Right ventricle myocardium inferior (tissue), 1 donor: ENCODE results near the gene SH3BGRL3. TPM values are rescaled to one million over a fixed set of nuclear protein-coding genes. Genes with fewer than 3 reads are reported as not detected.
"Not testable (repeated sequence)": the region's sequence is repeated elsewhere in the genome, so short reads cannot be mapped to it uniquely, and the experiment has no call there.

Experiments used
- ATAC-seq: fragments of 200-7000 bp; cut with Tn5 transposase; one replicate; pipeline ENCODE4 v1.9.1; 2020; ENCODE audit warnings: mild to moderate bottlenecking, moderate library complexity
- DNase-seq: peaks from one replicate; pipeline ENCODE4 v3.0.0; 2021; ENCODE audit errors: missing footprints
- intact Hi-C: fragments of 100-400 bp; cut with DNase I; formaldehyde crosslinking; loops from one replicate; pipeline ENCODE4 v1.11.0; 2022
- long read RNA-seq: library from polyadenylated mRNA; unstranded; transcript quantifications from one replicate; pipeline ENCODE4 v2.0.0, GENCODE V29; 2021
- total RNA-seq: library from RNA; stranded (reverse); fragmentation: NEBNext Ultra II Directional; extraction: Animal tissue kit (Norgen Biotek cat#: 25700); gene quantifications from one replicate; pipeline ENCODE4 v1.2.1, GENCODE V29; 2021
- donor health status: DM: no; HTN: yes; CAD: no; lungs with severe emphysema.

SH3BGRL3 gene
- total RNA-seq: 50.5 TPM
- long read RNA-seq, transcript SH3BGRL3-201 (3 exons, 1,661 nt): major isoform, 52 of 59 reads
- long read RNA-seq, partial matches to known transcripts: 1 of 59 reads
- long read RNA-seq, other reads (novel, unspliced or antisense): 5 of 59 reads

DNA sequence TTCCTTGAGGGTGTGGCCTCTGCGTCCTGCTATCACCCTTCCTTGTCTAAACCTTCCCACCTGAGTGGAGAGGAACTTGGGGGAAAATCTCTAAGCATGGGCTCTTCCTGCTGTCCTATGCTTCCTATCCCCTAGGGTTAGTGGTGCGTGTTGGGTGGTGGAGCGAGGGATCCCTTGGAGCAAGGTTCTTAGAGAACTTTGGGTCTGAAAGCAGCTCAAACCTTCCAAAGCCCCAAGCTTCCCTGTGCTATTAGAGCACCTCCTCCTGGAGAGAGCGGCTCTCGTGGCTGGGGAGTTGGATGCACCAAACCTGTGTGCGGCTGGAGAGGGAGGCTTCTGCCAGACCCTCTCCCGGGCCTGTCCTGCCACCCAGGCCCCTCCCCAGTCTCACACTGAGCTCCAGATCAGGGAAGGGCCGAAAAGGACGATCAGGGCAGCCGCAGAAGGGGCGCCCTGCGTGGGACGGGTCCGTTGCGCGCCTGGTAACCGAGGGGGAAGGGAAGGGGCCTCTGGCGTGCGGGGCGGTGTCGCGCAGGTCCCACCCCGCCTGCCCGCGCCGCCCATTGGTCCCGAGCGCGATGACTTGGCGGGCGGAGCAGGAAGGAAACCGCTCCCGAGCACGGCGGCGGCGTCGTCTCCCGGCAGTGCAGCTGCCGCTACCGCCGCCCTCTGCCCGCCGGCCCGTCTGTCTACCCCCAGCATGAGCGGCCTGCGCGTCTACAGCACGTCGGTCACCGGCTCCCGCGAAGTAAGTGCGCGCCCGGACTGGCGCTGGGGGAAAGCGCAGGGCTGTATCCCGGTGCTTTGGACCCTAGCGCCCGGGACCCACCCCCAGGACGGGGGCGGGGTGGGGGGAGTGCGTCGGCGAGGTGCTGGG lies at the start of gene SH3BGRL3:
SH3BGRL3 (plus strand) TSS at position 631 of the 877 bp plus-strand sequence; CDS start at position 701, 70 bp downstream.
- ATAC-seq (peak; percentile 77), DNase-seq (peak; percentile 96)
- intact Hi-C loops: loop anchor here (5.0 kb wide), 2 partner anchors 47 to 83 kb away; partner anchors contain the start of gene CEP85

DNA sequence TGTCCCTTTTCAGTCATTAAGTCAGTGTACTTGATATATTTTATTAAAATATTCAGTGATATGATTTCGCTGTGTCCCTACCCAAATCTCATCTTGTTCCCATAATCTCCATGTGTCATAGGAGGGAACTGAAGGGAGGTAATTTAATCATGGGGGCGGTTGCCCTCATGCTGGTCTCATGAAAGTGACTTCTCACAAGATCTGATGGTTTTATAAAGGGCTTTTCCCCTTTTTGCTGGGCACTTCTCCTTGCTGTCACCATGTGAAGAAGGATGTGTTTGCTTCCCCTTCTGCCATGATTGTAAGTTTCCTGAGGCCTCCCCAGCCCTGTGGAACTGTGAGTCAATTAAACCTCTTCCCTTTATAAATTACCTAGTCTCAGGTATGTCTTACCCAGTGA lies 49.2 kb upstream of the SH3BGRL3 start:
- ATAC-seq, DNase-seq: not testable (repeated sequence)
- intact Hi-C loops: loop anchor here (5.0 kb wide), 2 partner anchors 47 to 193 kb away; no protein-coding TSS in a partner anchor

DNA sequence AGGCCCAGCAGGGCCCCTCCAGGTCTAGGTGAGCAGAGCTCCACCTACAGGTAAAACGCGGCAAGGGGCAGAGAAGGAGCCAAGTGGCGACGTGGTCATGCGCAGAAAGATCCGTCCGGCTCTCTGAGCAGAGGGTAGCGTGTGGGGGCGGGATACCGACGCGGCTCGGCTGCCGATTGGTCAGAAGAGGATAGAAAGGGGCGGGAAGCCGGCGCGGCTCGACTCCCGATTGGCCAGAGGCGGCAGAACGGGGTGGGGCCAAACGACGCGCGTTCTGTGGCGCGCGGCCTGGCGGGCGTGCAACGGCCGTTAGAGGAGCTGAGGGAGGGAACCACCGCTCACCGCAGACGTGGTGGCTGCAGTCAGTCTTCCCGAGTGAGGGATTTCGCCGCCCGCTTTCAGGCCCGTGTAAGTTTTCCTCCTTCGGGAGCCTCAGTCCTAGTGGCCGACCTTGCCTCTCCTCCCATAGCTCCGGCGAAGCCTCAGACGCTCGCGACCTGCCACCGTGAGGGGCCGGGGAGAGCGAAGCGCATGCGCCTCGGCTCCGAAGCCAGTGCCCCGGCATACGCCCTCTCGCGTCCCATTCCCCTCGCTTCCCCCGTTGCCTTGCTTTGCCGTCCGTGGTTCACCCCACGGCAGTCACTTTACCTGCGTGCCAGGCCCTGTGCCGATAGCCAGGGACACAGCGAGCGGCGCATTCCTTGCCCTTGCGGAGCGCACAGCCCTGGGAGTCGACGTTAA lies 45.8 kb upstream of the SH3BGRL3 start, which contains the start of gene CEP85:
CEP85 (plus strand) TSS at position 298 of the 741 bp plus-strand sequence. CDS start 5,584 bp downstream, outside the sequence.
- intact Hi-C loops: loop anchor here (1.0 to 5.0 kb wide), 6 partner anchors 21 to 197 kb away; partner anchors contain the start of genes C1orf232, PDIK1L and ZNF593
- ATAC-seq: peak; percentile 100
- peak; percentile 99 for DNase-seq

DNA sequence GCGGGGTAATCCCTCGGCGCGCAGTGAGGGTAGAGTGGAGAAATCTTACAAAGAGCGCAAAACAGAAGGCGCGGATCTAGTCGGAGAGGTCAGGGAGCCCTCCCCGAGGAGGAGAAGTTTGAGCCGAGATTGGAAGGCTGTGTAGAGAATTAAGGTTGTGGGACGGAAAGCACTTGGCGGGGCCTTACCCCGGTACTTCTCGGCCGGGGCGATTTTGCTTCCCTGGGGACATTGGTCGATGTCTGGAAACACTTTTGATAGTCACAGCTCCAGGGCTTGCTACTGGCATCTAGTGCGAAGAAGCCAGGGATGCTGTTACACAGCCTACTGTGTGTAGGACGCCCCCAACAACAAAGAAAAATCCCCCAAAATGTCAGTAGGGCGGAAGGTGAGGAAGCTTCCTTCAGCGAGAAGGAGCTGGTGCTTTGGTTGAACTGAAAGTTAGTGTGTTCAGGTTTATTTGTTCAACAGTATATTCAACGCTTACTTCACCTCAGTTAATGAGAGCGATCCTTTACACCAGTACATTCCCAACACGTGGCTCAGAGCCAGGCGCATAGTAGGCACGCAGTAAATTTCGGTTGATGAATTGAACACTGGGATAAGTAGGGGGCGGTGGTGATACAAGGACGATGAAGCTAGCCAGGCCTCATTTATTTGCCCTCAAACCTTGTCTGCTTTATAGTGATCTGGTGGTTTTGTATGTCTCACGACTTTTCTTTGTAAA lies 45.1 kb upstream of the SH3BGRL3 start:
- intact Hi-C loops: loop anchor here (1.0 to 5.0 kb wide), 6 partner anchors 20 to 198 kb away; partner anchors contain the start of genes C1orf232, PDIK1L and ZNF593
- ATAC-seq (no peak), DNase-seq (no peak)

DNA sequence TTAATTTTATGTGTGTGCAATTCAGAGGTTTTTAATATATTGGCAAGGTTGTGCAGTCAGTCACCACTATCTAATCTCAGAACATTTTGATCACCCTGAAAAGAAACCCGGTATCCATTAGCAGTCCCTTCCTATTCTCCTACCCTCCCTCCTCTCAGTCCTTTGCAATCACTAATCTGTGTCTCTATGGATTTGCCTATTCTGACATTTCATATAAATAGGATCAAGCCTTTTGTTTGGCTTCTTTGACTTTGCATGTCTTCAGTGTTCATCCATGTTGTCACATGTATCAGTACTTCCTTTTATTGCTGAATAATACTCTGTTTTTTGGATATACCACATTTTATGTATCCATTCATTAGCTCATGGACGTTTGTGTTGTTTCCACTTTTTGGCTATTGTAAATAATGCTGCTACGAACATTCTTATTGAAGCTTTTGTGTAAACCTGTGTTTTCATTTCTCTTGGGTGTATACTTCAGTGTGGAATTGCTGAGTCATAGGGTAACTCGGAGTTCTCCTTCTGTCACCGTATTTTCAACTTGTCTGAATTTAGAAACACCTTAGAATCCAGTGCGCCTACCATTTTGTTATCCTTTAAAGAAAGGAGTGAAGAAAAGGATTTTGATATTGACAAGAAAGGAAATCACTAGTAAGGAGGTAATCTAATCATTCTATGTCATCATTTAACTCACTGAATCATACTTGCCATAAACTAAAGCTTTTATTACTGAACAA lies 42.5 kb upstream of the SH3BGRL3 start:
- intact Hi-C loops: no loop called here
- DNase-seq (no peak), ATAC-seq (no peak)

DNA sequence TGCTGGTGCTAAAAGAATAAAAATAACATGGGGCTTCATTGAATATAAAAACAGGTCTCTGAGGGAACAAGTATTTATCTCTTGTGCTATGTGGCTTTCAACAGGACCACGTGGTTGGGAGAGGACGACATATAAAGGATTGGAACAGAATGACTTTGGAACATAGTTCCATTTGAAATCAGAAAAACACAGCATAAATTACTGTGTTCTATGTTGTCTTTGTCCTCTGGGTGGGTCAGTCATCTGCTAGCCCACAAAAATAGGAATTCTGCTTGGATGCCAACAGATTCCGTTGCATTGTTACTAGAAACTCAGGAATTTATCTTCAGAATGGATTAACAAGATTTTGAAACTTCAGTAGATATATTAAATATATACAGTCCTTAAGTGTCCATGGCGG lies 40.0 kb upstream of the SH3BGRL3 start:
- ATAC-seq: no peak
- intact Hi-C loops: no loop called here

DNA sequence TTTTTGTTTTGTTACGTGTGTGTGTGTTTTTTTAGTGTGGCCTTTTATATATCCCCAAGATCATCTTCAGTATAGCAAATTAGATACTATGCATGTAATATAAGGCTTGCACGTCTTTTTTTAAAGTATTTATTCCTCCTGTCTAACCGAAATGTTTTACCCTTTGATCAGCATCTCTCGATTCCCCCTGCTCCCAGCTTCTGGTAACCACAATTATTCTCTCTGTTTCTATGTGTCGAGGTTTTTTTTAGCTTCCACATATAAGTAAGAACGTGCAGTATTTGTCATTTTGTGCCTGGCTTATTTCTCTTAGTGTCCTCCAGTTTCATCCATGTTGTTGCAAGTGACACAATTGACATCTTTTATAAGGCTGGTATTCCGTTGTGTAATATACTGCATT lies 27.2 kb upstream of the SH3BGRL3 start:
- intact Hi-C loops: no loop called here
- DNase-seq: no peak
- no peak for ATAC-seq

More for the DNA sequence above, 40.0 kb upstream of the SH3BGRL3 start:
- DNase-seq: no peak

DNA sequence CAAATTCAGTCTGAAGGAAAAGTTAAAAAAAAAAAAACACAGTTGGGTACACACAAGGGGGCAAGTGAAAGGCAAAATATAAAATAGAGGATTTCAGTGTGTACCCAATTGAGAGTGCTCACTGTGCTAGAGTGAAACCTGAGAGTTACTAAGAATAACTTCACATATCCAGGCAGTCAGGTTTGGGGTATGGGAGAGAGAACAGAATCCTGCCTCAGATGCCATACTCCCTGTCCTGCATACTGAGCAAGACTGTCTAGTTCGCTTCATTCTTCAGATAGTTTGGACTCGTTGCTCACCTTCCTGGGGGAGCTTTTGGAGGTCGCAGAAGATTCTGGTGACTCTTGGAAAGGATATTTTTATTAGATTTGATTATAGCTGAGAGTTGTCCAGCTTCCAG lies 25.5 kb upstream of the SH3BGRL3 start:
- intact Hi-C loops: loop anchor here (2.0 kb wide), 1 partner anchor 20 kb away; the partner anchor contains the start of gene CEP85
- DNase-seq: no peak
- peak; percentile 85 for ATAC-seq

DNA sequence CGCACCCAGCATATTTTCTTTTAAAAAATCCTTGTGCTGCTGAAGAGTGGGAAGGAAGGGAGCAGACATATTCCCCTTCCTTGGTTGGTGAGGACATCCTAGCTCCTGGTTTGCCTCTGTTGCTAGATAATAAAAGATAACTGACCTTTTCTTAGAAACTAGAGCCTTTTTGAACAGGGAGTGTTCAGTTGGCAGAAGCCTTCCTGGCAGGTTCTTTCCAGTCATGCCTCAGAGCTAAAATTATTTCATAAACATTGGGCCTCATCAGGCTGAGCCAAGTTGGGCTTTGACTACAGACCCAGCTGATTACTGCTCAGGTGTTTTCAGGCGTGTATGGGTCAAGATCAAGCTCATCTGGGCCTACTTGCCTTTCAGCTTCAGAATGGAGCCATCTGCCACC lies 22.7 kb upstream of the SH3BGRL3 start:
- no peak for DNase-seq
- peak; percentile 66 for ATAC-seq
- intact Hi-C loops: no loop called here

DNA sequence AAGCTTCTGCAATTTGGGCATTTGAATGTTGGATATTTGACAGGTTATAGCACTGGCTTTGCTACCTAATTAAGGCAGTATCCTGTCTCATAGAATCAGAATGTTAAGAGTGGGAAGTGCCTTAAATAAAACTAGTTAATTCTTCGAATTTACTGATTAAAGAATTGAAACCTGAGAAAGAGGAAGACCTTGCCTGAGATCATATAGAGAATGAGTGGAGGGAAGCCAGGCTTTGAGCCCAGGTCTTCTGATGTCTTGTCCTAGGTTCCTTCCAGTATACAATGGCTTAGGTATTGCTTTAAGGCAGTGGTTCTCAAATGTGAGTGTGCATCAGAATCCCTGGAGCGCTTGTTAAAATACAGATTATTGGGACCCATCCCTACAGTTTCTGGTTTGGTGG lies 20.9 kb upstream of the SH3BGRL3 start:
- no peak for DNase-seq
- ATAC-seq: no peak
- intact Hi-C loops: no loop called here

DNA sequence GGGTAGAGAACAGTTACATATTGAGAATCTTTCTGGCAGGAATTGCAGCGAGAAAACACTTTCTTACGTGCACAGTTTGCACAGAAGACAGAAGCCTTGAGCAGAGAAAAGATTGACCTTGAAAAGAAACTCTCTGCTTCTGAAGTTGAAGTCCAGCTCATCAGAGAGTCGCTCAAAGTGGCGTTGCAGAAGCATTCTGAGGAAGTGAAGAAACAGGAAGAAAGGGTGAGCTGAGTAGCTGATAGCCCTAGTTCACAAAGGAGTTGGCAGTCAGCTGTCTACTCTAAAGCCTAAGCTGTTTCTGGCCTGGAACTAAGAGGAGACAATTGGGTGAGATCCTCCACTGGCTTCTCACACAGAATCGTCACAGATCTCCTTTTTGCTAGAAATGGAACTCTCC lies 20.3 kb upstream of the SH3BGRL3 start:
- DNase-seq (no peak), ATAC-seq (no peak)
- intact Hi-C loops: no loop called here

DNA sequence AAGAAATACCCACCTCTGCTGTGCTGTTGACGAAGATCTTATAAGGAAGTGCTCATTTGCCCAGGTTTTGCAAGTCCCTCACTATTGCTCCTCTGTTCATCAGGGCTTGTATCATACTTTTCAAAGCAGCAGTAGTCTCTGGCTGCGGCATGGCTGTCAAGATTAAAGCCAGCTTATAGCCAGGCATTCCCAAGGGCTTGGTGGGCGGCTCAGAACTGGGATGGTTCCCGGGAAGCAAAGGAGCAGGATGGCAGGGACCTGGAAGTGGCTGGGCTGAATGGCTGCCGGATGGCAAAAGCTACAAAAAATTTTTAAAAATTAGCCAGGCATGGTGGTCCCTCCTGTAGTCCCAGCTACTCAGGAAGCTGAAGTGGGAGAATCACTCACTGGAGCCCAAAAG lies 16.7 kb upstream of the SH3BGRL3 start:
- ATAC-seq (no peak), DNase-seq (no peak)
- intact Hi-C loops: no loop called here

DNA sequence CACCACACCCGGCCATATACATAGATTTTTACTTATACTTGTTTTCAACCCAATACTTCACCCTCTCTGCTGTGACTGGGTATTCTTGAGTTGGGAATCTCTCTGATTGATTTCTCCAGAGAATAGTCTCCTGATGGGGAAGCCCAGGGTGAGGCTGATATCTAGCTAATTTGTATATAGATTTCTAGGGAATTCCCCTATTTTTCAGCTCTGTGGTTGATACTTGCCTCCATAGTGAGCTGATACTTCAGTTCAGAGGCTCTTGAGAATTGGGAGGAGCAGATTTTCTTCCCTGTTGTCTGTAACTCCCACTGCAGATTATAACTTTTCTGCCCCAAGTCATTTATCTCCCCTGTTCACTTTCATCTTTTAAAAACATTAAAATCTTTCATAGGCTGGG lies 14.5 kb upstream of the SH3BGRL3 start:
- DNase-seq (no peak), ATAC-seq (no peak)
- intact Hi-C loops: no loop called here

DNA sequence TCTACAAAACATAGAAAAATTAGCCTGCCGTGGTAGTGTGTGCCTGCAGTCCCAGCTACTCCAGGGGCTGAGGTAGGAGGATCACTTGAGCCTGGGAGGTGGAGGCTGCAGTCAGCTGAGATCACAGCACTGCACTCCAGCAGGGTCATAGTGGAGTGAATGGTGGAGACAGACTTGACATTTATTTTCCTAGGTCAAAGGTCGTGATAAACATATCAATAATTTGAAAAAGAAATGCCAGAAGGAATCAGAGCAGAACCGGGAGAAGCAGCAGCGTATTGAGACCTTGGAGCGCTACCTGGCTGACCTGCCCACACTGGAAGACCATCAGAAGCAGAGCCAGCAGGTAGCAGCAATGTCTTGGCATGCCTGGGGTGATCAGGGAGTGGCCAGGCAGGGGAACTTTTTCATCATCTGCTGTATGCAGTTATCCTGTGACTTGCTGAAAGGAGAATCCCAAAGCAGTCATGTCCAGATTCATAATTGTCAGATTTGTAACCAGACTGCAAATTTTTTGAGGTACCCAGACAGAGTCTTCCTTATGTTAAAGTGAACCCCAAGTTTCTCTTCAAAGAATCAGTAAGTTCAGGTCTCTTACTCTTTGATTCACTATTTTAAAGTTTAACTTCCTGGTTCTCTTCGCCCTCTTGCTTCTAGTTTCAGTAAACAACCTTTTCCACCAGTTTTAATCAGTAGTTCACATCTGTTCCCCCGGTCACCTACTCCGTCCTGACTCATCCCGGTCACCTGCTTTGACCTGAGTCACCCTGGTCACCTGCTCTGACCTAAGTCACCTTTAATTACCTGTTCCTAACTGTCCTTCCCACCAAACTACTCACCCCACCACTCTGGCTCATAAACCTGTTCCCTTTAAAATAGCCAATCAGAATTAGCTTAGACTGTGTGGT lies 11.3 kb upstream of the SH3BGRL3 start:
- ATAC-seq (no peak), DNase-seq (no peak)
- intact Hi-C loops: no loop called here

DNA sequence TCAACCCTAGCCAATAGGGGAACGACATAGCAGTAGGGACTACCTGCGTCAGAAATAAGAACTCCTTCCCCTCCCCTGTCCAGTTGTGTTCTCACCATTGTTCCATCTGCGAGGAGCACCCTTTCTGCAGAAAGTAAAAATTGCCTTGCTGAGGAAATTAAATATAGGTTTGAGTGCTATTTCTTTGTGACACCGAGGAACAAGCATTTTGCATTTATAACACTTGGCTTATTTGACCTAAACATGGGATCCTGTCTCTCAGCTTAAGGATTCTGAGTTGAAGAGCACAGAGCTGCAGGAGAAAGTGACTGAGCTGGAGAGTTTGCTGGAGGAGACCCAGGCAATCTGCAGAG lies 10.7 kb upstream of the SH3BGRL3 start:
- ATAC-seq (no peak), DNase-seq (no peak)
- intact Hi-C loops: no loop called here

DNA sequence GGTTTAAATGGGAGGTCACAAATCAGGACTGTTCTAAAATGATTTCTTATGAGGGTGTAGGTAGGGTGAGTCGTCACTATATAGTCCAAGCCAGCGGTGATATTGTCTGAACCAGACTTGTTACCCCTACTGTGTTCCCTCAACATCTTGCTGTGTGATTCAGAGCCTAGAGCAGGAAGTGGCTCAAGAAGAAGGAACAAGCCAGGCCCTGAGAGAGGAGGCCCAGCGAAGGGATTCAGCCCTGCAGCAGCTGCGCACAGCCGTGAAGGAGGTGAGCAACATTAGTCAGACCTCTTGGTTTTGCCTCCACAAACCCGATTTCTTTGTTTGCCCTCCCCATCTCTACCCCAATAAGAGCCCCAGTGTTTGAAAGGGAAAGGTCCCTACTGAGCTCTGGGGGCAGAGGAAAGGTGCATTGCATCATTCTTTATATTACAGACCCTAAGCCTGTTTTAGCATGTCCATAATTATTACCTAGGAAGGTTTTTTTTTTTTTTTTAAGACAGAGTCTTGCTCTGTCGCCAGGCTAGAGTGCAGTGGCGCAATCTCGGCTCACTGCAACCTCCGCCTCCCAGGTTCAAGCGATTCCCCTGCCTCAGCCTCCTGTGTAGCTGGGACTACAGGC lies 5.0 kb upstream of the SH3BGRL3 start:
- ATAC-seq: no peak
- DNase-seq: no peak
- intact Hi-C loops: loop anchor here (1.0 to 5.0 kb wide), 3 partner anchors 43 to 87 kb away; partner anchors contain the start of gene CEP85
